ENCODE data around the gene TLCD4. TPM values are rescaled to one million over a fixed set of nuclear protein-coding genes. Genes with fewer than 3 reads are reported as not detected.

The TLCD4 gene
- total and polyA plus RNA-seq, 2 of the 13 experiments (the other 11 are each of a cell fraction or from before 2014, with no cell fraction given): 4.7 to 14.5 TPM

- TF ChIP-seq, protein P1, sequence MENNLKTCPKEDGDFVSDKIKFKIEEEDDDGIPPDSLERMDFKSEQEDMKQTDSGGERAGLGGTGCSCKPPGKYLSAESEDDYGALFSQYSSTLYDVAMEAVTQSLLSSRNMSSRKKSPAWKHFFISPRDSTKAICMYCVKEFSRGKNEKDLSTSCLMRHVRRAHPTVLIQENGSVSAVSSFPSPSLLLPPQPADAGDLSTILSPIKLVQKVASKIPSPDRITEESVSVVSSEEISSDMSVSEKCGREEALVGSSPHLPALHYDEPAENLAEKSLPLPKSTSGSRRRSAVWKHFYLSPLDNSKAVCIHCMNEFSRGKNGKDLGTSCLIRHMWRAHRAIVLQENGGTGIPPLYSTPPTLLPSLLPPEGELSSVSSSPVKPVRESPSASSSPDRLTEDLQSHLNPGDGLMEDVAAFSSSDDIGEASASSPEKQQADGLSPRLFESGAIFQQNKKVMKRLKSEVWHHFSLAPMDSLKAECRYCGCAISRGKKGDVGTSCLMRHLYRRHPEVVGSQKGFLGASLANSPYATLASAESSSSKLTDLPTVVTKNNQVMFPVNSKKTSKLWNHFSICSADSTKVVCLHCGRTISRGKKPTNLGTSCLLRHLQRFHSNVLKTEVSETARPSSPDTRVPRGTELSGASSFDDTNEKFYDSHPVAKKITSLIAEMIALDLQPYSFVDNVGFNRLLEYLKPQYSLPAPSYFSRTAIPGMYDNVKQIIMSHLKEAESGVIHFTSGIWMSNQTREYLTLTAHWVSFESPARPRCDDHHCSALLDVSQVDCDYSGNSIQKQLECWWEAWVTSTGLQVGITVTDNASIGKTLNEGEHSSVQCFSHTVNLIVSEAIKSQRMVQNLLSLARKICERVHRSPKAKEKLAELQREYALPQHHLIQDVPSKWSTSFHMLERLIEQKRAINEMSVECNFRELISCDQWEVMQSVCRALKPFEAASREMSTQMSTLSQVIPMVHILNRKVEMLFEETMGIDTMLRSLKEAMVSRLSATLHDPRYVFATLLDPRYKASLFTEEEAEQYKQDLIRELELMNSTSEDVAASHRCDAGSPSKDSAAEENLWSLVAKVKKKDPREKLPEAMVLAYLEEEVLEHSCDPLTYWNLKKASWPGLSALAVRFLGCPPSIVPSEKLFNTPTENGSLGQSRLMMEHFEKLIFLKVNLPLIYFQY (CRISPR knock-in tag; IDR thresholded peaks at IDR 0.05; ENCODE audit: borderline replicate concordance): no peak
- TF ChIP-seq RXRB (CRISPR knock-in tag; IDR thresholded peaks at IDR 0.05; ENCODE audit: borderline replicate concordance): peak; percentile 26; the same call in 1 of the 2 replicates
- 0 out of 2 replicates have a peak, but pooled peaks have one; percentile 5 for TF ChIP-seq THAP11 (CRISPR knock-in tag; IDR thresholded peaks at IDR 0.05)
- no peak for TF ChIP-seq ZNF773 (CRISPR knock-in tag; IDR thresholded peaks at IDR 0.05; ENCODE audit: borderline replicate concordance)
- TF ChIP-seq, protein P2, sequence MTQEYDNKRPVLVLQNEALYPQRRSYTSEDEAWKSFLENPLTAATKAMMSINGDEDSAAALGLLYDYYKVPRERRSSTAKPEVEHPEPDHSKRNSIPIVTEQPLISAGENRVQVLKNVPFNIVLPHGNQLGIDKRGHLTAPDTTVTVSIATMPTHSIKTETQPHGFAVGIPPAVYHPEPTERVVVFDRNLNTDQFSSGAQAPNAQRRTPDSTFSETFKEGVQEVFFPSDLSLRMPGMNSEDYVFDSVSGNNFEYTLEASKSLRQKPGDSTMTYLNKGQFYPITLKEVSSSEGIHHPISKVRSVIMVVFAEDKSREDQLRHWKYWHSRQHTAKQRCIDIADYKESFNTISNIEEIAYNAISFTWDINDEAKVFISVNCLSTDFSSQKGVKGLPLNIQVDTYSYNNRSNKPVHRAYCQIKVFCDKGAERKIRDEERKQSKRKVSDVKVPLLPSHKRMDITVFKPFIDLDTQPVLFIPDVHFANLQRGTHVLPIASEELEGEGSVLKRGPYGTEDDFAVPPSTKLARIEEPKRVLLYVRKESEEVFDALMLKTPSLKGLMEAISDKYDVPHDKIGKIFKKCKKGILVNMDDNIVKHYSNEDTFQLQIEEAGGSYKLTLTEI (CRISPR knock-in tag; conservative IDR thresholded peaks at IDR 0.05): no peak
- TF ChIP-seq HNRNPLL (IDR thresholded peaks at IDR 0.05; ENCODE audit: low read depth, low read length, poor library complexity, severe bottlenecking): no peak
- TF ChIP-seq ZNF607 (CRISPR knock-in tag; IDR thresholded peaks at IDR 0.05; ENCODE audit: borderline replicate concordance): no peak
- TF ChIP-seq MZF1 (CRISPR knock-in tag; IDR thresholded peaks at IDR 0.05; ENCODE audit: borderline replicate concordance): no peak
- TF ChIP-seq ZC3H4 (CRISPR knock-in tag; IDR thresholded peaks at IDR 0.05; ENCODE audit: borderline replicate concordance): no peak
- no peak for TF ChIP-seq ZNF20 (CRISPR knock-in tag; IDR thresholded peaks at IDR 0.05)
- TF ChIP-seq BCLAF1 (IDR thresholded peaks at IDR 0.05): no peak
These were observed 20.8 kb upstream of the TLCD4 start (continued) for GRCh38 chr1:95096218-95096841.
